HepG2 (cell line): ENCODE data around the gene CAND2. TPM values are rescaled to one million over a fixed set of nuclear protein-coding genes. Genes with fewer than 3 reads are reported as not detected.

ENCODE experiments used
- ATAC-seq: fragments of 200-7000 bp; cut with Tn5 transposase; 3 replicates; pipeline ENCODE4 v1.9.1; 2020; ENCODE audit warnings: mild to moderate bottlenecking, moderate library complexity
- BruUV-seq: library from RNA; stranded (reverse); fragments of 400-500 nt; replicated peaks from 2 replicates; lab custom pipeline; 2021; lab: Mats Ljungman, UMichigan
- CTCF ChIA-PET: fragments of 300-600 bp; formaldehyde crosslinking; extraction: SDS; loops from one replicate; lab custom pipeline; 2021; ENCODE audit warnings: low total read pairs, inconsistent platforms, low intra/inter-chr PET ratio; lab: Yijun Ruan, JAX
- POLR2A ChIA-PET: fragments of 350-600 bp; sonication (Branson Sonifier 250); formaldehyde crosslinking; loops from one replicate; lab custom pipeline; 2020; ENCODE audit warnings: antibody characterized with exemption, inconsistent platforms; lab: Yijun Ruan, JAX
- DNase-seq: peaks from one replicate; pipeline ENCODE4 v3.0.0-alpha.2; 2015; ENCODE audit warnings: low spot score
- FAIRE-seq: peaks from 3 replicates; lab custom pipeline; 2011; peaks lifted over from hg19 to GRCh38; lab: Jason Lieb, UNC
- H2AFZ ChIP-seq: one replicate; pipeline ENCODE4 v1.6.1; 2011; ENCODE audit warnings: low read length, inconsistent platforms
- H3K27ac ChIP-seq: fragments of 300-600 bp; 3 replicates; pipeline ENCODE4 v1.8.0; 2011; ENCODE audit warnings: mixed run types, mild to moderate bottlenecking, mixed read lengths, low read length, inconsistent platforms; ENCODE audit not compliant: insufficient read depth; ENCODE audit errors: extremely low read length
- H3K27me3 ChIP-seq, 2 experiments: fragments of 200-600 bp in 1 of 2; 2 replicates in 1 of 2; 3 replicates in 1 of 2; pipeline versions ENCODE4 v1.6.0 to v1.8.0; 2011; ENCODE audit warnings: low read length in 2 of 2, mild to moderate bottlenecking in 2 of 2, moderate library complexity in 2 of 2, inconsistent platforms in 1 of 2; ENCODE audit not compliant: insufficient read depth in 2 of 2, control insufficient read depth in 1 of 2
- H3K36me3 ChIP-seq, 2 experiments: fragments of 200-600 bp in 1 of 2; replicated peaks in 1 of 2; 2 replicates in 1 of 2; 3 replicates in 1 of 2; pipeline versions ENCODE4 v1.5.1 to v1.8.0; 2011; ENCODE audit warnings: low read length in 2 of 2, inconsistent platforms in 1 of 2; ENCODE audit not compliant: insufficient read depth in 2 of 2, control insufficient read depth in 1 of 2
- H3K4me1 ChIP-seq: 2 replicates; pipeline ENCODE4 v1.5.1; 2012; ENCODE audit warnings: low read length, inconsistent platforms; ENCODE audit not compliant: insufficient read depth
- H3K4me2 ChIP-seq: 2 replicates; pipeline ENCODE4 v1.6.0; 2011; ENCODE audit warnings: low read depth, low read length, inconsistent platforms
- H3K4me3 ChIP-seq, 3 experiments: fragments of 200-600 bp in 1 of 3; sonication (generic), shearing (Covaris generic) in 1 of 3; replicated peaks in 1 of 3; 2 replicates each; pipeline ENCODE4 v1.5.1; 2011 to 2016; ENCODE audit warnings: low read length in 3 of 3, inconsistent platforms in 2 of 3, low read depth in 2 of 3, mild to moderate bottlenecking in 2 of 3, control low read depth in 1 of 3, mixed read lengths in 1 of 3; ENCODE audit not compliant: insufficient read depth in 1 of 3
- H3K79me2 ChIP-seq: one replicate; pipeline ENCODE4 v1.6.1; 2011; ENCODE audit warnings: low read length, inconsistent platforms; ENCODE audit not compliant: insufficient read depth
- H3K9ac ChIP-seq: 2 replicates; pipeline ENCODE4 v1.6.0; 2011; ENCODE audit warnings: mild to moderate bottlenecking, low read depth, low read length, inconsistent platforms; ENCODE audit not compliant: insufficient read depth
- H3K9me3 ChIP-seq: 2 replicates; pipeline ENCODE4 v1.5.1; 2012; ENCODE audit warnings: mild to moderate bottlenecking, low read length
- H4K20me1 ChIP-seq: 2 replicates; pipeline ENCODE4 v1.6.0; 2011; ENCODE audit warnings: inconsistent platforms, mild to moderate bottlenecking, low read length, moderate library complexity; ENCODE audit not compliant: insufficient read depth
- AGO2 ChIP-seq: fragments of 200-400 bp; formaldehyde crosslinking; optimal IDR thresholded peaks from 2 replicates; pipeline ENCODE3; 2017; ENCODE audit warnings: mild to moderate bottlenecking, low read depth, low read length, moderate library complexity
- ARID3A ChIP-seq: IDR thresholded peaks from 2 replicates; pipeline ENCODE4 v1.6.1; 2012; ENCODE audit warnings: low read depth, low read length, improper control_type of control experiment
- HCFC1 ChIP-seq: fragments of 150-350 bp; IDR thresholded peaks from 2 replicates; pipeline ENCODE4 v1.6.1; 2014; ENCODE audit warnings: low read depth, low read length
- PITX1 ChIP-seq: sonication (generic); formaldehyde crosslinking; IDR thresholded peaks from 2 replicates; pipeline ENCODE4 v1.5.1; 2020; ENCODE audit warnings: mild to moderate bottlenecking, missing genetic modification reagents
- POLR2A ChIP-seq, 2 experiments: IDR thresholded peaks; 2 replicates each; pipeline ENCODE4 v1.6.1; 2011; ENCODE audit warnings: low read depth in 2 of 2, low read length in 2 of 2, mild to moderate bottlenecking in 1 of 2, moderate library complexity in 1 of 2; ENCODE audit not compliant: insufficient read depth in 1 of 2
- POLR2G ChIP-seq: fragments of 200-400 bp; formaldehyde crosslinking; IDR thresholded peaks from 2 replicates; pipeline ENCODE4 v1.6.1; 2018; ENCODE audit warnings: mild to moderate bottlenecking, low read depth, low read length, moderate library complexity
- RBFOX2 ChIP-seq: fragments of 200-400 bp; formaldehyde crosslinking; IDR thresholded peaks from 2 replicates; pipeline ENCODE4 v1.6.1; 2017; ENCODE audit warnings: low read depth, mild to moderate bottlenecking, low read length
- RBM22 ChIP-seq: fragments of 200-400 bp; formaldehyde crosslinking; optimal IDR thresholded peaks from 2 replicates; pipeline ENCODE3; 2017; ENCODE audit warnings: mild to moderate bottlenecking, low read length, moderate library complexity
- ZNF318 ChIP-seq: sonication (generic); formaldehyde crosslinking; IDR thresholded peaks from 2 replicates; pipeline ENCODE4 v1.4.0; 2020; ENCODE audit warnings: mild to moderate bottlenecking, missing genetic modification reagents
- WGBS: methylation state at CpG from one replicate; pipeline ENCODE4 v1.1.6; 2017; ENCODE audit warnings: low lambda C conversion rate; 5-methylcytosine and 5-hydroxymethylcytosine counted together
- in situ Hi-C: cut with HindIII; loops from 2 replicates; pipeline ENCODE4 v1.10.0; 2017; ENCODE audit warnings: low pct_unique_long_range_greater_than_20kb; ENCODE audit not compliant: extremely low pct_ligation_motif_present
- intact Hi-C: fragments of 100-400 bp; cut with micrococcal nuclease; formaldehyde crosslinking; loops from one replicate; pipeline ENCODE4 v1.10.0; 2022; ENCODE audit not compliant: unreplicated experiment
- polyA plus RNA-seq, 8 experiments: library from polyadenylated mRNA; depleted of rRNA in 3 of 8; stranded (reverse) in 7 of 8; unstranded in 1 of 8; fragments of >200 nt; fragmentation: Illumina TruSeq in 4 of 8; extraction: Trizol in 4 of 8; gene quantifications; 2 replicates each; pipeline versions ENCODE4 v1.2.1 to v1.2.3, GENCODE V29; 2011 to 2016; ENCODE audit warnings: low read depth in 4 of 8, missing spikeins in 1 of 8, mixed read lengths in 1 of 8; ENCODE audit not compliant: insufficient read depth in 1 of 8
- total RNA-seq, 5 experiments: library from RNA; depleted of rRNA; stranded (reverse); fragments of >200 nt; fragmentation: Illumina TruSeq; extraction: Trizol; gene quantifications; 2 replicates each; pipeline ENCODE4 v1.2.3, GENCODE V29; 2016; ENCODE audit warnings: low read depth in 1 of 5

CAND2 gene
- total and polyA plus RNA-seq, 2 of the 13 experiments (the other 11 are each of a cell fraction or from before 2014, with no cell fraction given), result 0.01 TPM; not detected in 1

- WGBS, result 88% methylated on average over 12 of the region's 13 CpGs
- Histone ChIP-seq H3K9ac (no peak overlapping the region), H4K20me1 (peaks cover 22% of the 10 kb centered on the region), H3K4me2 (no peak overlapping the region), H3K4me3 (no peak overlapping the region), H3K36me3 (peaks cover 26 to 69% of the 10 kb centered on the region in 2 experiments), H3K27ac (no peak overlapping the region), H2AFZ (no peak overlapping the region), H3K4me1 (peaks cover 22% of the 10 kb centered on the region), H3K9me3 (no peaks in the 10 kb centered on the region), H3K27me3 (no peaks in the 10 kb centered on the region), H3K79me2 (peaks cover 12% of the 10 kb centered on the region)
- no peak for ATAC-seq
- in situ Hi-C loops, result no loop called here
- FAIRE-seq, result no peak
- no peak for DNase-seq
- POLR2A ChIA-PET, result interaction anchor here (1.1 to 3.2 kb wide), 5 partner anchors 8 to 23 kb away, joined by 3 to 17 read pairs (median 6); partner anchors contain the start of gene RPL32
- TF ChIP-seq POLR2A (IDR thresholded peaks at IDR 0.05; ENCODE audit: insufficient read depth in 1 of 2, low read depth in 2 of 2, low read length in 2 of 2) (peak in 1 of 2 experiments; percentile 25; a peak in 3 of 4 replicates), AGO2 (peak; percentile 66), HCFC1 (no peak), PITX1 (CRISPR knock-in tag) (no peak), RBM22 (peak; percentile 46), ARID3A (no peak), RBFOX2 (peak; percentile 71), POLR2G (peak; percentile 15; the same call in 1 of the 2 replicates), ZNF318 (CRISPR knock-in tag) (no peak)
- intact Hi-C loops, result no loop called here
- CTCF ChIA-PET, result no interaction called here
- BruUV-seq, result no TSS peak
Measured at GRCh38 chr3:12833222-12834161, 37.0 kb downstream of the CAND2 start.
